ENCODE data around the gene NQO2. TPM values are rescaled to one million over a fixed set of nuclear protein-coding genes. Genes with fewer than 3 reads are reported as not detected.

The NQO2 gene
- total RNA-seq, 4 donors from 2014 or later = 24.4 to 40.5 (median 36.7) TPM

GRCh38 chr6:2956930-2957685, 42.6 kb upstream of the NQO2 start:
- WGBS, 2 donors = 55 to 64% methylated on average over 5 of the region's 5 CpGs
- TF ChIP-seq, protein P1, sequence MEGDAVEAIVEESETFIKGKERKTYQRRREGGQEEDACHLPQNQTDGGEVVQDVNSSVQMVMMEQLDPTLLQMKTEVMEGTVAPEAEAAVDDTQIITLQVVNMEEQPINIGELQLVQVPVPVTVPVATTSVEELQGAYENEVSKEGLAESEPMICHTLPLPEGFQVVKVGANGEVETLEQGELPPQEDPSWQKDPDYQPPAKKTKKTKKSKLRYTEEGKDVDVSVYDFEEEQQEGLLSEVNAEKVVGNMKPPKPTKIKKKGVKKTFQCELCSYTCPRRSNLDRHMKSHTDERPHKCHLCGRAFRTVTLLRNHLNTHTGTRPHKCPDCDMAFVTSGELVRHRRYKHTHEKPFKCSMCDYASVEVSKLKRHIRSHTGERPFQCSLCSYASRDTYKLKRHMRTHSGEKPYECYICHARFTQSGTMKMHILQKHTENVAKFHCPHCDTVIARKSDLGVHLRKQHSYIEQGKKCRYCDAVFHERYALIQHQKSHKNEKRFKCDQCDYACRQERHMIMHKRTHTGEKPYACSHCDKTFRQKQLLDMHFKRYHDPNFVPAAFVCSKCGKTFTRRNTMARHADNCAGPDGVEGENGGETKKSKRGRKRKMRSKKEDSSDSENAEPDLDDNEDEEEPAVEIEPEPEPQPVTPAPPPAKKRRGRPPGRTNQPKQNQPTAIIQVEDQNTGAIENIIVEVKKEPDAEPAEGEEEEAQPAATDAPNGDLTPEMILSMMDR (IDR thresholded peaks at IDR 0.05) = no peak
- no peak for TF ChIP-seq POLR2A (IDR thresholded peaks at IDR 0.05)
- H3K4me3 ChIP-seq (ENCODE audit: low read depth, poor library complexity, severe bottlenecking) = no peak overlapping the region
- DNase-seq (ENCODE audit: low spot score in 2 of 2) = peak in 1 of 2 donors; percentile 71
- intact Hi-C loops (cut with DNase I; ENCODE audit: low total_unique reads) = no loop called here

DNA sequence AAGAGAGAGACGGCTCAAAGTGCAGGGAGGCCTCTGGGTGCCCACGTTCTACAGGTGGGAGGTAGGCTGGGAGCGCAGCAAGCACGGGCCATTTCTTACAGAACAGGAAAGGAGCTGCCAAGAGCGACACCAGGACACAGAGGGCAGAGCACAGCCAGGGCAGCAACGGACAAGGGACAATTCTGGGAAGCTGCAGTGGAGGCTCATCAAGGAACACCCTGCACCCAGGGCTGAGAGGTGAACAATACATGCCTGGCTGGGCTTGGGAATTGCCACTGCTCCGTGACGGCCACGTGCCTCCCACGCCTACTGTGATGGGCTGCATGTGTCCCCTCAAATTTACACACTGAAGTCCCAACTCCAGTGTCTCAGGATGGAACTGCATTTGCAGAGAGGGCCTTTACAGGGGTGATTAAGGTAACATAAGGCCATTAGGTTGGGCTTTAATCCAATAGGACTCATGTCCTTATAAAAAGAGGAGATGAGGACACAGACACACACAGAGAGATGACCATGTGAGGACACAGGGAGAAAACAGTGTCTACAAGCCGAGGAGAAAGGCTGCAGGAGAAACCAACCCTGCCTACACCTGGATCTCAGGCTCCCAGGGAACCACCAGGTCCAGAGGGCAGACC, 41.9 kb upstream of the NQO2 start:
- TF ChIP-seq, protein P1 (IDR thresholded peaks at IDR 0.05) = no peak
- TF ChIP-seq POLR2A (IDR thresholded peaks at IDR 0.05) = no peak
- DNase-seq (ENCODE audit: low spot score in 2 of 2) = peak in 1 of 2 donors; percentile 77
- intact Hi-C loops (cut with DNase I; ENCODE audit: low total_unique reads) = no loop called here
- no peak overlapping the region for H3K4me3 ChIP-seq (ENCODE audit: low read depth, poor library complexity, severe bottlenecking)
- WGBS, 2 donors = 78 to 89% methylated on average over 11 of the region's 11 CpGs

DNA sequence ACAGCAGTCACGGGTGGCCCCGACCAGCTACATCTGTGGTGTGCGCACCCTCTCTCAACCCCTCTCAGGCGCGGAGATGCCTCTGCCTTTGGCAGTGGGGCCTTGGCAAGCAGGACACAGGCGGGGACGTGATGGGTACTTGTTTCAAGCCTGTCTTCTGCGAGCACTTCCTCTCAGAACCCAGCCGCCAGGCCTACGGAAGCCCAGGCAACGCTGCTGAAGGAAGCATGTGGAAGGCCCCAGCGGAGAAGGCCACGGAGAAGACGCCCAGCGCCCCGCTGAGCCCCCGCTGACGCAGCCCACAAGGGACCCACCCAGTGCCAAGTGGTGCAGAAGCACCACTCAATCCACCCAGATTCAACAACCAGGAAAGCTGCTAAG, 41.4 kb upstream of the NQO2 start:
- peak; percentile 42 to 85 for DNase-seq (ENCODE audit: low spot score in 2 of 2)
- WGBS, 2 donors = 61 to 69% methylated on average over 11 to 13 of the region's 18 CpGs
- H3K4me3 ChIP-seq (ENCODE audit: low read depth, poor library complexity, severe bottlenecking) = no peak overlapping the region
- no peak for TF ChIP-seq POLR2A (IDR thresholded peaks at IDR 0.05)
- TF ChIP-seq, protein P1 (IDR thresholded peaks at IDR 0.05) = no peak
- intact Hi-C loops (cut with DNase I; ENCODE audit: low total_unique reads) = no loop called here

- DNase-seq (ENCODE audit: low spot score in 2 of 2) = peak in 1 of 2 donors; percentile 50
- WGBS, 2 donors = 77% methylated on average over 9 of the region's 9 CpGs
- no peak for TF ChIP-seq POLR2A (IDR thresholded peaks at IDR 0.05)
- TF ChIP-seq, protein P1 (IDR thresholded peaks at IDR 0.05) = no peak
- H3K4me3 ChIP-seq (ENCODE audit: low read depth, poor library complexity, severe bottlenecking) = no peak overlapping the region
- intact Hi-C loops (cut with DNase I; ENCODE audit: low total_unique reads) = no loop called here
Observed at GRCh38 chr6:2958776-2959175, 40.9 kb upstream of the NQO2 start.

- H3K4me3 ChIP-seq (ENCODE audit: low read depth, poor library complexity, severe bottlenecking) = no peak overlapping the region
- TF ChIP-seq POLR2A (IDR thresholded peaks at IDR 0.05) = no peak
- TF ChIP-seq, protein P1 (IDR thresholded peaks at IDR 0.05) = no peak
- intact Hi-C loops (cut with DNase I; ENCODE audit: low total_unique reads) = no loop called here
- 77 to 84% methylated on average over 12 of the region's 12 CpGs for WGBS, 2 donors
- DNase-seq (ENCODE audit: low spot score in 2 of 2) = peak in 1 of 2 donors; percentile 76
Observed at GRCh38 chr6:2959909-2960719, 39.6 kb upstream of the NQO2 start.

Data from lower leg skin (tissue), 4 donors.